A673 (cell line): Measurements from ENCODE around the gene ITGA6.

Experiments used
- CTCF ChIP-seq: fragments of 300-800, 200-600 bp; sonication (generic); conservative IDR thresholded peaks from 2 replicates; pipeline ENCODE4 v1.5.1; 2017; ENCODE audit warnings: low read depth, mild to moderate bottlenecking, antibody characterized with exemption, low read length, moderate library complexity, mixed read lengths
- EZH2 ChIP-seq: fragments of 200-600 bp; sonication (generic); IDR thresholded peaks from 2 replicates; pipeline ENCODE4 v1.6.1; 2017; ENCODE audit warnings: borderline replicate concordance, low read depth, mild to moderate bottlenecking, mixed read lengths, antibody characterized with exemption, low read length; ENCODE audit not compliant: poor library complexity, severe bottlenecking

GRCh38 chr2:172403402-172403801 is 24.0 kb upstream of the ITGA6 start:
- TF ChIP-seq CTCF = no peak
- TF ChIP-seq EZH2 = no peak
